Panc1 (cell line): ENCODE measurements around the gene CDH23.

Source experiments
- POLR2AphosphoS5 ChIP-seq: IDR thresholded peaks from 2 replicates; pipeline ENCODE4 v1.6.1; 2012; ENCODE audit warnings: mild to moderate bottlenecking, low read depth, low read length, moderate library complexity
- REST ChIP-seq, 2 experiments: IDR thresholded peaks; 2 replicates each; pipeline ENCODE4 v1.6.1; 2011 to 2012; ENCODE audit warnings: low read depth in 2 of 2, control low read depth in 1 of 2, low read length in 1 of 2, mild to moderate bottlenecking in 1 of 2, moderate library complexity in 1 of 2; ENCODE audit not compliant: insufficient read depth in 1 of 2
- SIN3A ChIP-seq: IDR thresholded peaks from 2 replicates; pipeline ENCODE4 v1.6.1; 2012; ENCODE audit warnings: low read depth, mild to moderate bottlenecking, low read length, moderate library complexity, borderline replicate concordance; ENCODE audit not compliant: insufficient read depth
- TF ChIP-seq, protein P1 (sequence below): fragments of 450-650 bp; IDR thresholded peaks from 2 replicates; pipeline ENCODE4 v1.5.1; 2017; ENCODE audit warnings: mild to moderate bottlenecking

DNA sequence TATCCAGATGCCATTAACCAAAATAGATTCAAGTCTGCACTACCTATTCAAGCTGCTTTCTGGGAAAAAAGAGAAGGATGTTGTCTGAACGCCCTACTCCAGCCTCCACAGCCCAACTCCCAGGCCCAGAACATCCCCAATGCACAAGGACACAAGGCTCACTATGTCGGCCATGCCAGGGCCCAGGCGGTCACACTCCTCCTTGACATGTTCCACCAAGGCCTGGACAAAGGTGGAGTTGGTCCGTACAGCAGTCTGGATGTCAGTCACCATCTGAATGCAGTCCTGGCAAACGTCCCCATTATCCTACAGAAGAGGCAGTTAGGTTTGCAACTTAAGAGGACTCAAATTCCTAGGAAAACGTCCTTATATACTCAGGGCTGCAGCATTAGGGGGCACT is 431.1 kb downstream of the CDH23 start:
- TF ChIP-seq, protein P1, sequence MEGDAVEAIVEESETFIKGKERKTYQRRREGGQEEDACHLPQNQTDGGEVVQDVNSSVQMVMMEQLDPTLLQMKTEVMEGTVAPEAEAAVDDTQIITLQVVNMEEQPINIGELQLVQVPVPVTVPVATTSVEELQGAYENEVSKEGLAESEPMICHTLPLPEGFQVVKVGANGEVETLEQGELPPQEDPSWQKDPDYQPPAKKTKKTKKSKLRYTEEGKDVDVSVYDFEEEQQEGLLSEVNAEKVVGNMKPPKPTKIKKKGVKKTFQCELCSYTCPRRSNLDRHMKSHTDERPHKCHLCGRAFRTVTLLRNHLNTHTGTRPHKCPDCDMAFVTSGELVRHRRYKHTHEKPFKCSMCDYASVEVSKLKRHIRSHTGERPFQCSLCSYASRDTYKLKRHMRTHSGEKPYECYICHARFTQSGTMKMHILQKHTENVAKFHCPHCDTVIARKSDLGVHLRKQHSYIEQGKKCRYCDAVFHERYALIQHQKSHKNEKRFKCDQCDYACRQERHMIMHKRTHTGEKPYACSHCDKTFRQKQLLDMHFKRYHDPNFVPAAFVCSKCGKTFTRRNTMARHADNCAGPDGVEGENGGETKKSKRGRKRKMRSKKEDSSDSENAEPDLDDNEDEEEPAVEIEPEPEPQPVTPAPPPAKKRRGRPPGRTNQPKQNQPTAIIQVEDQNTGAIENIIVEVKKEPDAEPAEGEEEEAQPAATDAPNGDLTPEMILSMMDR, result no peak
- TF ChIP-seq SIN3A (no peak), POLR2AphosphoS5 (no peak), REST (IDR thresholded peaks at IDR 0.05; ENCODE audit: insufficient read depth in 1 of 2, low read depth in 2 of 2, low read length in 1 of 2) (no peak)
